Omental fat pad (tissue), 4 donors: ENCODE data around the gene ARNT2. TPM values are rescaled to one million over a fixed set of nuclear protein-coding genes. Genes with fewer than 3 reads are reported as not detected.

Experiments used
- ATAC-seq: fragments of 150-250 bp; one replicate; pipeline ENCODE4 v1.9.1; 2016; ENCODE audit warnings: mild to moderate bottlenecking, moderate library complexity; ENCODE audit not compliant: low FRiP score
- DNase-seq: peaks from one replicate; pipeline ENCODE4 v3.0.0-alpha.2; 2019; ENCODE audit warnings: low spot score
- CTCF ChIP-seq, 3 donors: fragments of 450-650 bp; IDR thresholded peaks; one replicate each; pipeline ENCODE4 v1.5.1; 2016 to 2017; ENCODE audit warnings: antibody characterized with exemption in 3 of 3, mild to moderate bottlenecking in 3 of 3, moderate library complexity in 2 of 3
- total RNA-seq, 4 donors: library from RNA; depleted of rRNA; stranded (reverse); fragments of >200 nt; gene quantifications; one replicate each; pipeline ENCODE4 v1.1.0, GENCODE V29; 2016

Gene ARNT2
- total RNA-seq, 4 donors from 2014 or later, result 3.1 to 7.4 (median 3.4) TPM

- no peak for DNase-seq
- TF ChIP-seq CTCF (IDR thresholded peaks at IDR 0.05), result no peak
- no peak for ATAC-seq
Observed at GRCh38 chr15:80492874-80493273, 88.7 kb downstream of the ARNT2 start.

- TF ChIP-seq CTCF (IDR thresholded peaks at IDR 0.05), result no peak
- ATAC-seq, result no peak
- DNase-seq, result no peak
Observed at GRCh38 chr15:80494351-80494751, 90.2 kb downstream of the ARNT2 start.

GRCh38 chr15:80494756-80495155 lies 90.6 kb downstream of the ARNT2 start:
- DNase-seq (no peak), ATAC-seq (no peak)
- TF ChIP-seq CTCF (IDR thresholded peaks at IDR 0.05), result no peak

GRCh38 chr15:80495401-80495942 lies 91.3 kb downstream of the ARNT2 start:
- DNase-seq, result no peak
- no peak for ATAC-seq
- TF ChIP-seq CTCF (IDR thresholded peaks at IDR 0.05), result no peak

GRCh38 chr15:80496096-80496495 lies 91.9 kb downstream of the ARNT2 start:
- TF ChIP-seq CTCF (IDR thresholded peaks at IDR 0.05), result no peak
- ATAC-seq (no peak), DNase-seq (no peak)

GRCh38 chr15:80497221-80497620 lies 93.0 kb downstream of the ARNT2 start:
- TF ChIP-seq CTCF (IDR thresholded peaks at IDR 0.05), result no peak

GRCh38 chr15:80498652-80499051 lies 94.5 kb downstream of the ARNT2 start:
- DNase-seq (no peak), ATAC-seq (no peak)
- no peak for TF ChIP-seq CTCF (IDR thresholded peaks at IDR 0.05)

More at GRCh38 chr15:80497221-80497620, 93.0 kb downstream of the ARNT2 start:
- ATAC-seq, result no peak
- no peak for DNase-seq
